T-cell (primary cell): ENCODE results near the gene NT5DC2. TPM values are rescaled to one million over a fixed set of nuclear protein-coding genes. Genes with fewer than 3 reads are reported as not detected.

ENCODE experiments used
- ATAC-seq, 4 experiments: fragments of 200-7000 bp in 3 of 4; fragments of 150-1000 bp in 1 of 4; cut with Tn5 transposase; replicated peaks in 1 of 4; 1 replicate in 3 of 4; 2 replicates in 1 of 4; pipeline ENCODE4 v1.10.0; 2021; ENCODE audit warnings: moderate library complexity in 3 of 4, mild to moderate bottlenecking in 2 of 4, moderate number of reproducible peaks in 1 of 4
- CTCF ChIA-PET, 2 donors: fragments of 300-600 bp; sonication (Branson Sonifier 250); formaldehyde crosslinking; loops; one replicate each; lab custom pipeline; 2022; ENCODE audit warnings: antibody characterized with exemption in 2 of 2; lab: Charles Lee
- POLR2A ChIA-PET, 2 donors: fragments of 300-600 bp; sonication (Branson Sonifier 250); formaldehyde crosslinking; loops; one replicate each; lab custom pipeline; 2022; ENCODE audit warnings: antibody characterized with exemption in 2 of 2; lab: Charles Lee
- DNase-seq, 35 experiments: peaks; one replicate each; pipeline versions ENCODE4 v3.0.0 to v3.0.0-alpha.2; 2013 to 2023
- H3K27ac ChIP-seq: one replicate; pipeline ENCODE4 v1.5.1; 2013; ENCODE audit warnings: low read length
- H3K27me3 ChIP-seq, 2 experiments: replicated peaks in 1 of 2; 1 replicate in 1 of 2; 2 replicates in 1 of 2; pipeline versions ENCODE4 v1.6.1 to v1.7.0; 2013; ENCODE audit warnings: low read length in 1 of 2, mixed read lengths in 1 of 2; ENCODE audit not compliant: control insufficient read depth in 2 of 2, insufficient read depth in 2 of 2; ENCODE audit errors: extremely low read depth in 1 of 2
- H3K36me3 ChIP-seq, 2 donors: 1 replicate in 1 of 2; 2 replicates in 1 of 2; pipeline versions ENCODE4 v1.6.1 to v1.7.0; 2013; ENCODE audit warnings: low read length in 1 of 2; ENCODE audit not compliant: control insufficient read depth in 2 of 2, insufficient read depth in 1 of 2; ENCODE audit errors: extremely low read depth in 1 of 2
- H3K4me1 ChIP-seq, 2 experiments: 1 replicate in 1 of 2; 2 replicates in 1 of 2; pipeline versions ENCODE4 v1.6.1 to v1.7.0; 2013; ENCODE audit warnings: low read length in 2 of 2, mixed read lengths in 1 of 2; ENCODE audit not compliant: insufficient read depth in 2 of 2, control insufficient read depth in 1 of 2; ENCODE audit errors: extremely low read depth in 1 of 2
- H3K4me3 ChIP-seq, 2 donors: 1 replicate in 1 of 2; 2 replicates in 1 of 2; pipeline versions ENCODE4 v1.5.1 to v1.7.0; 2013; ENCODE audit warnings: mild to moderate bottlenecking in 2 of 2, low read length in 1 of 2, moderate library complexity in 1 of 2; ENCODE audit not compliant: control insufficient read depth in 1 of 2; ENCODE audit errors: extremely low read depth in 1 of 2
- H3K9me3 ChIP-seq: 2 replicates; pipeline ENCODE4 v1.7.0; 2013
- H3K27ac Mint-ChIP-seq, 2 donors: one replicate each; pipeline ENCODE4 v1.8.0; 2020 to 2021; ENCODE audit warnings: mild to moderate bottlenecking in 2 of 2, mixed read lengths in 2 of 2
- H3K27me3 Mint-ChIP-seq, 2 donors: one replicate each; pipeline ENCODE4 v1.8.0; 2021 to 2022; ENCODE audit warnings: mixed read lengths in 2 of 2
- H3K36me3 Mint-ChIP-seq: one replicate; pipeline ENCODE4 v1.8.0; 2021; ENCODE audit warnings: mixed read lengths
- H3K4me1 Mint-ChIP-seq, 3 donors: one replicate each; pipeline ENCODE4 v1.8.0; 2020 to 2022; ENCODE audit warnings: mixed read lengths in 3 of 3, mild to moderate bottlenecking in 1 of 3
- H3K4me3 Mint-ChIP-seq, 3 donors: one replicate each; pipeline ENCODE4 v1.8.0; 2020 to 2022; ENCODE audit warnings: mild to moderate bottlenecking in 3 of 3, mixed read lengths in 3 of 3, moderate library complexity in 3 of 3
- H3K9me3 Mint-ChIP-seq, 3 donors: one replicate each; pipeline ENCODE4 v1.8.0; 2020 to 2022; ENCODE audit warnings: mixed read lengths in 3 of 3
- WGBS: methylation state at CpG from one replicate; pipeline ENCODE4 v1.1.5; 2013; ENCODE audit warnings: missing lambda C conversion rate; ENCODE audit not compliant: insufficient coverage; 5-methylcytosine and 5-hydroxymethylcytosine counted together
- total RNA-seq, 35 experiments: library from RNA in 6 of 35; stranded (reverse) in 6 of 35; fragments of 120-200 nt in 1 of 35; gene quantifications; one replicate each; pipeline versions ENCODE4 v1.2.1 to v1.2.4 and lab custom pipeline; 2013 to 2026

NT5DC2 gene
- total RNA-seq (10 to 100 TPM in 2 of 5 donors, 1 to 10 TPM in 3; 1.9 to 10.9 (median 7.4) TPM), total RNA-seq (lab: John Stamatoyannopoulos, UW) (1.4 to 37.9 (median 3.6) reads per million in 29 experiments)
- 1.2 TPM for total RNA-seq (2013)

GRCh38 chr3:52533623-52534280 is at the start of gene NT5DC2:
Gene NT5DC2 (minus strand): TSS chr3:52533857. CDS start chr3:52533737, 120 bp downstream.
- peaks cover 19 to 50% of the 10 kb centered on the region in 2 experiments for H3K4me1 ChIP-seq
- no peak within 1 kb of the TSS for H3K27ac ChIP-seq
- H3K27ac Mint-ChIP-seq = peak within 1 kb of the TSS in 1 of 2 donors; percentile 76
- no peaks in the 10 kb centered on the region for H3K9me3 Mint-ChIP-seq
- H3K36me3 ChIP-seq = no peaks in the 10 kb centered on the region
- H3K36me3 Mint-ChIP-seq = peaks cover 6% of the 10 kb centered on the region
- ChIA-PET POLR2A (no interaction called here), CTCF (no interaction called here)
- ATAC-seq = peak; percentile 37 to 49 (median 40)
- H3K4me1 Mint-ChIP-seq = peaks cover 37 to 40% (median 37%) of the 10 kb centered on the region in 3 donors
- H3K27me3 Mint-ChIP-seq = no peaks in the 10 kb centered on the region
- peak in 27 of 35 experiments; percentile 17 to 76 (median 42) for DNase-seq
- 7% methylated on average over 73 of the region's 91 CpGs for WGBS
- H3K27me3 ChIP-seq = peaks cover 0 to 25% of the 10 kb centered on the region in 2 experiments
- no peaks in the 10 kb centered on the region for H3K9me3 ChIP-seq
- peak within 1 kb of the TSS; percentile 77 to 96 (median 82) for H3K4me3 Mint-ChIP-seq
- peak within 1 kb of the TSS; percentile 37 to 52 for H3K4me3 ChIP-seq

DNA sequence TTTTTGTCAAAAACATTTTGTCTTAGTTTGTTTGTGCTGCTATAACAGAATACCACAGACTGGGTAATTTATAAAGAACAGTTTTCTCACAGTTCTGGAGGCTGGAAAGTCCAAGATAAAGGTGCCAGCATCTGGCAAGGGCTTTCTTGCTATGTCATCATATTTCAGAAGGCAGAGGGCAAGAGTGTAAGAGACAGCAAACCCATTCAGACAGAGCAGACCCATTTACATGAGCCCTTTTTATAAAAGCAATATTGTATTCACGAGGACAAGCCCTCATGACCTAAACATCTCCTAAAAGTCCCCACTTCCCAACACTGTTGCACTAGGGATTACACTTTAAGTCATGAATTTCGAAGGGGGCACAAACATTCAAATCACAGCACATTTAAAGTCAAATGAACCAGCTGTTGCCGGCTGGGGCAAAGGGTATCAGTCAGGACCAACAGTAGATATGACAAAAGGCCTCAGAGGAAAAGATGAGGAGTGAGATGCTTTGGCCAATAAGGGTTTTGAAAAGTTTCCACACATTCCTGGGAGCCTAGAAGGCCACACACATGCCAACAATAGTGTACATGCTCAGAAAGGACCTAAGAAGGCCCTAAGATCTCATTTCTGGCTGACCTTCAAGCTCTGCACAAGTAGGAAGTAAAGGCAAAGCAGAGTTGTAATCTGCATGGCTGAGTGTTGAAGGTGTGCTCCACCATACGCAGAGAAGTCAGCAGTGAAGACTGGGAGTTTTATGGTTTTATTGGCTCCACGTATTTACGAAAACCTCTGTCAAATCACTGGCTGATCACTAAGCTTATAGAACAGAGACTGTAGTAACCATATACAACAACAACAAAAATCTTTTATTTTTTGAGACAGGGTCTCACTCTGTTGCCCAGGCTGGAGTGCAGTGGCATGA is 40.7 kb upstream of the NT5DC2 start:
- peaks cover 9 to 57% of the 10 kb centered on the region in 2 donors for H3K36me3 ChIP-seq
- Mint-ChIP-seq H3K36me3 (peaks cover 55% of the 10 kb centered on the region), H3K27ac (peak overlapping the region in 1 of 2 donors; percentile 22), H3K9me3 (no peaks in the 10 kb centered on the region), H3K27me3 (no peaks in the 10 kb centered on the region), H3K4me3 (no peak overlapping the region), H3K4me1 (peaks cover 0 to 8% (median 0%) of the 10 kb centered on the region in 3 donors)
- CTCF ChIA-PET = interaction anchor here in 1 of 2 donors (0.6 kb wide), 1 partner anchor 258 kb away, joined by 3 read pairs; no protein-coding TSS in a partner anchor
- 100% methylated on average over 2 of the region's 6 CpGs for WGBS
- no peak overlapping the region for H3K4me3 ChIP-seq
- H3K27ac ChIP-seq = no peak overlapping the region
- H3K27me3 ChIP-seq = no peaks in the 10 kb centered on the region
- no peak for ATAC-seq
- POLR2A ChIA-PET = no interaction called here
- no peaks in the 10 kb centered on the region for H3K4me1 ChIP-seq
- DNase-seq = no peak
- no peaks in the 10 kb centered on the region for H3K9me3 ChIP-seq

- Mint-ChIP-seq H3K27ac (no peak overlapping the region), H3K27me3 (no peaks in the 10 kb centered on the region), H3K36me3 (peaks cover 42% of the 10 kb centered on the region), H3K9me3 (no peaks in the 10 kb centered on the region), H3K4me3 (no peak overlapping the region), H3K4me1 (no peaks in the 10 kb centered on the region)
- ATAC-seq (no peak), DNase-seq (no peak)
- WGBS = 92% methylated on average over 2 of the region's 6 CpGs
- ChIA-PET POLR2A (interaction anchor here in 1 of 2 donors (0.6 kb wide), 1 partner anchor 396 kb away, joined by 3 read pairs; no protein-coding TSS in a partner anchor), CTCF (no interaction called here)
- H3K4me3 ChIP-seq = no peak overlapping the region
- no peaks in the 10 kb centered on the region for H3K9me3 ChIP-seq
- H3K27me3 ChIP-seq = no peaks in the 10 kb centered on the region
- no peaks in the 10 kb centered on the region for H3K4me1 ChIP-seq
- H3K27ac ChIP-seq = no peak overlapping the region
- H3K36me3 ChIP-seq = peaks cover 8 to 39% of the 10 kb centered on the region in 2 donors
Observed at GRCh38 chr3:52572221-52572620, 38.6 kb upstream of the NT5DC2 start.

- CTCF ChIA-PET = interaction anchor here in 1 of 2 donors (0.6 to 0.9 kb wide), 3 partner anchors 10 to 1096 kb away, joined by 3 to 4 read pairs (median 3); no protein-coding TSS in a partner anchor
- Mint-ChIP-seq H3K27ac (peak overlapping the region in 1 of 2 donors; percentile 16), H3K27me3 (no peaks in the 10 kb centered on the region), H3K4me1 (no peaks in the 10 kb centered on the region), H3K9me3 (no peaks in the 10 kb centered on the region), H3K4me3 (no peak overlapping the region), H3K36me3 (peaks cover 38% of the 10 kb centered on the region)
- Histone ChIP-seq H3K36me3 (peaks cover 8 to 27% of the 10 kb centered on the region in 2 donors), H3K9me3 (no peaks in the 10 kb centered on the region), H3K27ac (no peak overlapping the region), H3K4me3 (no peak overlapping the region), H3K27me3 (no peaks in the 10 kb centered on the region), H3K4me1 (no peaks in the 10 kb centered on the region)
- DNase-seq (no peak), ATAC-seq (no peak)
- POLR2A ChIA-PET = no interaction called here
- 95% methylated on average over 3 of the region's 4 CpGs for WGBS
Observed at GRCh38 chr3:52570076-52570475, 36.4 kb upstream of the NT5DC2 start.

GRCh38 chr3:52568069-52568468 is 34.4 kb upstream of the NT5DC2 start:
- ChIA-PET POLR2A (interaction anchor here in 1 of 2 donors (0.6 kb wide), 1 partner anchor 627 kb away, joined by 5 read pairs; the partner anchor contains the start of gene RRP9), CTCF (no interaction called here)
- Mint-ChIP-seq H3K36me3 (peaks cover 35% of the 10 kb centered on the region), H3K4me1 (no peaks in the 10 kb centered on the region), H3K27me3 (no peaks in the 10 kb centered on the region), H3K9me3 (no peaks in the 10 kb centered on the region), H3K27ac (no peak overlapping the region), H3K4me3 (no peak overlapping the region)
- H3K4me3 ChIP-seq = no peak overlapping the region
- H3K4me1 ChIP-seq = no peaks in the 10 kb centered on the region
- no peak for DNase-seq
- no peak for ATAC-seq
- H3K36me3 ChIP-seq = peaks cover 8 to 26% of the 10 kb centered on the region in 2 donors
- no peak overlapping the region for H3K27ac ChIP-seq
- no peaks in the 10 kb centered on the region for H3K27me3 ChIP-seq
- no peaks in the 10 kb centered on the region for H3K9me3 ChIP-seq
- 100% methylated on average over 2 of the region's 2 CpGs for WGBS

- ATAC-seq = no peak
- no peaks in the 10 kb centered on the region for H3K9me3 Mint-ChIP-seq
Observed at GRCh38 chr3:52563984-52564383, 30.3 kb upstream of the NT5DC2 start.

More at GRCh38 chr3:52563984-52564383, 30.3 kb upstream of the NT5DC2 start:
- no peaks in the 10 kb centered on the region for H3K27me3 Mint-ChIP-seq
- no peaks in the 10 kb centered on the region for H3K4me1 ChIP-seq
- H3K36me3 Mint-ChIP-seq = peaks cover 49% of the 10 kb centered on the region
- no peak overlapping the region for H3K4me3 ChIP-seq
- no CpG with 5 or more reads among the region's 2 CpGs for WGBS
- POLR2A ChIA-PET = no interaction called here
- H3K9me3 ChIP-seq = no peaks in the 10 kb centered on the region
- peaks cover 4 to 55% of the 10 kb centered on the region in 2 donors for H3K36me3 ChIP-seq
- no peak for DNase-seq
- H3K27ac Mint-ChIP-seq = no peak overlapping the region
- CTCF ChIA-PET = no interaction called here
- H3K27me3 ChIP-seq = no peaks in the 10 kb centered on the region
- H3K4me3 Mint-ChIP-seq = no peak overlapping the region
- H3K4me1 Mint-ChIP-seq = no peaks in the 10 kb centered on the region
- H3K27ac ChIP-seq = no peak overlapping the region
